Coronary artery (tissue), 2 donors: ENCODE measurements around the gene GNAI3.
A peak's percentile ranks its signal among the peaks of the same experiment; 100 is the strongest.

Experiments
- DNase-seq: peaks from one replicate; pipeline ENCODE4 v3.0.0-alpha.2; 2017; ENCODE audit warnings: low spot score
- H3K27ac ChIP-seq, 2 donors: fragments of 200-600 bp; sonication (generic); one replicate each; pipeline ENCODE4 v1.5.1; 2016 to 2019
- H3K4me3 ChIP-seq: fragments of 200-600 bp; sonication (generic); 2 replicates; pipeline ENCODE4 v1.5.1; 2016; ENCODE audit warnings: mild to moderate bottlenecking, moderate library complexity
- CTCF ChIP-seq: fragments of 200-600 bp; sonication (generic); IDR thresholded peaks from one replicate; pipeline ENCODE4 v1.5.1; 2019; ENCODE audit warnings: antibody characterized with exemption

GNAI3 gene

GRCh38 chr1:109643385-109644230 is 95.2 kb downstream of the GNAI3 start:
- H3K27ac ChIP-seq = no peak overlapping the region
- H3K4me3 ChIP-seq = peak overlapping the region; percentile 47
- TF ChIP-seq CTCF = peak; percentile 90
- DNase-seq = peak; percentile 84

GRCh38 chr1:109644670-109645069 is 96.3 kb downstream of the GNAI3 start:
- TF ChIP-seq CTCF = no peak
- H3K4me3 ChIP-seq = no peak overlapping the region
- DNase-seq = no peak
- no peak overlapping the region for H3K27ac ChIP-seq

GRCh38 chr1:109649491-109649914 is 101.1 kb downstream of the GNAI3 start:
- no peak for DNase-seq
- no peak for TF ChIP-seq CTCF

GRCh38 chr1:109650609-109651008 is 102.2 kb downstream of the GNAI3 start:
- no peak for TF ChIP-seq CTCF
- Histone ChIP-seq H3K4me3 (no peak overlapping the region), H3K27ac (no peak overlapping the region)
- no peak for DNase-seq

More at GRCh38 chr1:109649491-109649914, 101.1 kb downstream of the GNAI3 start:
- peak overlapping the region; percentile 47 for H3K4me3 ChIP-seq
- peak overlapping the region in 1 of 2 donors; percentile 15 for H3K27ac ChIP-seq

DNA sequence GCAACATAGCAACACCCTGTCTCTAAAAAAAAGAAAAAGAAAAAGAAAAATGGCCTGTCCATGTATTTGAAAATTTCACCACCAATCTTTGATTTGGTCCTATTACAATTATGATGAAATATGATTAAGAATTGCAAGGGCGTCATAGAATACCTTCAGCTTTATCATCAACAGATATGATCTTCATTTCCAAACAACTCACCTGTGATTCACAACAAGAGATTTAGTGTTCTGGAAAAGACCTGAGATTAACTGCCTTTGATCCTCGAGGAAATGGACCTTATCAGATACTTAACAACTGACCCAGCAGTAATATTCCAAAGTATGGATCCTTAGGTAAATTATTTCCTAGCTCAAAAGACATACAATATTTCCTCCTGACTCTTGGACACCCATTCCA is 104.0 kb downstream of the GNAI3 start:
- Histone ChIP-seq H3K27ac (no peak overlapping the region), H3K4me3 (no peak overlapping the region)
- TF ChIP-seq CTCF = no peak
- no peak for DNase-seq

- no peak for TF ChIP-seq CTCF
- no peak for DNase-seq
- no peak overlapping the region for H3K4me3 ChIP-seq
- no peak overlapping the region for H3K27ac ChIP-seq
Observed at GRCh38 chr1:109653306-109653705, 104.9 kb downstream of the GNAI3 start.

DNA sequence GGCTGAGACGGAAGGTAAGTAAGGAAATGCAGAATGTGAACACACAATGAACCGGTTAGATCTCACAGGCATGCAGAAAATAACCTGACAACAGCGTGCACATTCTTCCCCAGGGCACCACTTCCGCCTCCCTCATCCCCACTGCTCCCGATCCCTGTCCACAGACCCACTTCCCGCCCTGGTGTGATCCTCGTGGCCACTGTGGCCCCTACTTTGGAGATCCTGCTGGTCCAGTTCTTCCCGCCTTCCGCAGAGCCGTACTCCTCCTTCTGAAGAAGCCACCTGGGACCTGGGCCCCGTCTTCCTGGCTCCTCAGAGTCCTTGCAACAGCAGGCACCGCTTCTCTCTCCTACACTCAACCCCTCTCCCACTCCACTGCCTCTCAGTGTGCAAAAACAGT is 106.1 kb downstream of the GNAI3 start:
- no peak for DNase-seq
- Histone ChIP-seq H3K4me3 (no peak overlapping the region), H3K27ac (no peak overlapping the region)
- no peak for TF ChIP-seq CTCF
